Activated B cell treated with CpG ODN at 0.5 μM for 24 hours (primary cell): ENCODE measurements around the gene FOXC1. TPM values are rescaled to one million over a fixed set of nuclear protein-coding genes. Genes with fewer than 3 reads are reported as not detected.

Experiments used
- ATAC-seq: fragments of 200-7000 bp; cut with Tn5 transposase; one replicate; pipeline ENCODE4 v1.10.0; 2021; ENCODE audit warnings: low read depth, mild to moderate bottlenecking, moderate library complexity
- CTCF ChIA-PET: fragments of 350-600 bp; sonication (Branson Sonifier 250); formaldehyde crosslinking; loops from one replicate; lab custom pipeline; 2021; ENCODE audit warnings: antibody characterized with exemption; lab: Charles Lee
- POLR2A ChIA-PET: fragments of 350-600 bp; sonication (Branson Sonifier 250); formaldehyde crosslinking; loops from one replicate; lab custom pipeline; 2021; ENCODE audit warnings: antibody characterized with exemption; lab: Charles Lee
- DNase-seq: peaks from one replicate; pipeline ENCODE4 v3.0.0; 2022
- H3K27ac Mint-ChIP-seq: one replicate; pipeline ENCODE4 v1.8.0; 2020; ENCODE audit warnings: mixed read lengths
- H3K27me3 Mint-ChIP-seq: one replicate; pipeline ENCODE4 v1.8.0; 2021; ENCODE audit warnings: mixed read lengths
- H3K36me3 Mint-ChIP-seq: one replicate; pipeline ENCODE4 v1.8.0; 2021; ENCODE audit warnings: low read depth, mixed read lengths
- H3K4me1 Mint-ChIP-seq: one replicate; pipeline ENCODE4 v1.8.0; 2021; ENCODE audit warnings: mixed read lengths
- H3K4me3 Mint-ChIP-seq: one replicate; pipeline ENCODE4 v1.8.0; 2020; ENCODE audit warnings: mild to moderate bottlenecking, mixed read lengths
- H3K9me3 Mint-ChIP-seq: one replicate; pipeline ENCODE4 v1.8.0; 2020; ENCODE audit warnings: mixed read lengths
- intact Hi-C: fragments of 100-400 bp; cut with micrococcal nuclease; formaldehyde crosslinking; loops from one replicate; pipeline ENCODE4 v1.15.1; 2024
- total RNA-seq: library from RNA; stranded (reverse); gene quantifications from 2 replicates; pipeline ENCODE4 v1.2.3, GENCODE V29; 2022
- TF ChIP-seq, protein P1 (sequence below): fragments of 200-600 bp; IDR thresholded peaks from one replicate; pipeline ENCODE4 v1.8.0; 2022; ENCODE audit warnings: antibody characterized with exemption, mild to moderate bottlenecking

FOXC1 gene
- total RNA-seq, 1 donor from 2014 or later = 1.00 TPM

DNA sequence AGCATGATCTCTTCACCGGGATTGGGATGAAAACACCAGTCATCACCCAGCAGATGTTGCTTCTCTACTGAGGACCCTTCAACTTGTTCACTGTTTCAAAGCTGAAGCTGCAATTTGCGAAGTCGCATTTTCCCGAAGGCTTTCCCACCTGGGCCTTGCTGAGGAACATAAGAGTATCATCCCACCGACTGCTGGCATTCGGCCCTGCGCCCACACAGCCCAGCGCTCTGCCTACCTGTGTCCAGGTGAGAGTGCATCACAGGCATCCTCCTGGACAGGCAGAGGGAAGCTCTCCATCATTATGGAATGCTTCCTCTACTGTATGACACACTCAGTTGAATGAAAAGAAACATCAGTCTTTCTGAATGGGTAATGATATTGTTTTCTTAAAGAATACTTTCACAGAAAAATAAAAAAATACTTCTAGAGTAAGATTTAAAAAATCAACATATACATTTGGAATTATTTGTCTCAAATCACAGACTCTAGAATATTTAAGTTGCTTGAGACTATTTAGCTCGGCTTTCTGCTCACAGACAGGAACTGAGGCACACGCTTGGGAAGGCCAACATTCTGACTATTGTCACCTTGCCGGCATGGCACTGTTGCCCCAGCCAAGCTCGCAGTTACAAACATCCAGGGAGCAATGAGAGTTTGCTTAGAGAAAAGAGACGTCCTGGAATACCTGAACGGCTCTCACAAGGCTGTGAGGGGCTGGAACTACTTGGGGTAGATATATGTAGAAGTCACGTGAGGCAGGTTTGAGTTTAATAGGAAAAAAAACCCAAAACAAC lies 48.7 kb downstream of the FOXC1 start:
- H3K4me3 Mint-ChIP-seq = no peak overlapping the region
- TF ChIP-seq, protein P1, sequence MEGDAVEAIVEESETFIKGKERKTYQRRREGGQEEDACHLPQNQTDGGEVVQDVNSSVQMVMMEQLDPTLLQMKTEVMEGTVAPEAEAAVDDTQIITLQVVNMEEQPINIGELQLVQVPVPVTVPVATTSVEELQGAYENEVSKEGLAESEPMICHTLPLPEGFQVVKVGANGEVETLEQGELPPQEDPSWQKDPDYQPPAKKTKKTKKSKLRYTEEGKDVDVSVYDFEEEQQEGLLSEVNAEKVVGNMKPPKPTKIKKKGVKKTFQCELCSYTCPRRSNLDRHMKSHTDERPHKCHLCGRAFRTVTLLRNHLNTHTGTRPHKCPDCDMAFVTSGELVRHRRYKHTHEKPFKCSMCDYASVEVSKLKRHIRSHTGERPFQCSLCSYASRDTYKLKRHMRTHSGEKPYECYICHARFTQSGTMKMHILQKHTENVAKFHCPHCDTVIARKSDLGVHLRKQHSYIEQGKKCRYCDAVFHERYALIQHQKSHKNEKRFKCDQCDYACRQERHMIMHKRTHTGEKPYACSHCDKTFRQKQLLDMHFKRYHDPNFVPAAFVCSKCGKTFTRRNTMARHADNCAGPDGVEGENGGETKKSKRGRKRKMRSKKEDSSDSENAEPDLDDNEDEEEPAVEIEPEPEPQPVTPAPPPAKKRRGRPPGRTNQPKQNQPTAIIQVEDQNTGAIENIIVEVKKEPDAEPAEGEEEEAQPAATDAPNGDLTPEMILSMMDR = no peak
- H3K27me3 Mint-ChIP-seq = peaks cover 7% of the 10 kb centered on the region
- intact Hi-C loops = no loop called here
- no peaks in the 10 kb centered on the region for H3K9me3 Mint-ChIP-seq
- ChIA-PET POLR2A (no interaction called here), CTCF (no interaction called here)
- peaks cover 9% of the 10 kb centered on the region for H3K4me1 Mint-ChIP-seq
- DNase-seq (no peak), ATAC-seq (no peak)
- H3K27ac Mint-ChIP-seq = no peak overlapping the region
- peaks cover 9% of the 10 kb centered on the region for H3K36me3 Mint-ChIP-seq

DNA sequence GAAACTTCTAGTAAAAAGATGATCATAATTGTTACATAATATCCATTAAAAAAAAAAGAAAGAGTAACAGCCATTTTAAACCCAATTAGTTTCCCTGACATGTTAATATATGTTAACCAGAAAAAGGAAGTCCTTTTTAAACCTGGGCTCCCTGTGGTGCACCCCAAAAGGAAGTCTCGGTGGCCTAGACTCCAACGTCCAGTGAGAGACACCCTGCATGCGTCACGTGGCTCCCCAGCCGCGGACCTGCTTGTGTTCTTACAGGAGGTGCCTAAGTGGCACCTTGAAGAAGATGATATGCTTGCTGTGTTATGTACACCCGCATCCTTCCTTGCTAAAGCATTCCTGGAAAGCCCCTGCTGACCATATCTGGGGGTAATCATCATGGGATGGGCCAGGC lies 50.1 kb downstream of the FOXC1 start:
- H3K36me3 Mint-ChIP-seq = peaks cover 9% of the 10 kb centered on the region
- ChIA-PET CTCF (no interaction called here), POLR2A (interaction anchor here (0.6 kb wide), 1 partner anchor 31 kb away, joined by 4 read pairs; no protein-coding TSS in a partner anchor)

DNA sequence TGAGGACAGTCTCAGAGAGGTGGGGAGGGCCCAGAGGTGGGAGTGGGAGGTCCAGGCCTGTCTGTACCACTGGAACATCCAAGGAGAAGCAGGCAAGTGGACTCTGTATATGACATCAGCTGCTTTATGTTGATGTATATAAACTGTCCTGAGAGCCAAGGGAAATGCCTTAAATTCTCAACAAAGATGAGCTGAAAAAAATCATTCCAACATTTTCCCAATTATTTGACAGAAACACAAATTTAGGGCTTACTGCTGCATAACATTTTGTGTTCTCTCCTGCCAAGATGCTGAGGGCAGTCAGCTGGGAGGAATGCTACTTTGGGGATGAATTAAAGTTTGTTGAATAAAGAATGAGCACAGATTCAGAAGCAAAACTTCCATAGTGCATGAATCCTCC lies 52.8 kb downstream of the FOXC1 start:
- no peak for ATAC-seq
- Mint-ChIP-seq H3K9me3 (no peaks in the 10 kb centered on the region), H3K4me3 (no peak overlapping the region), H3K36me3 (peaks cover 9% of the 10 kb centered on the region), H3K4me1 (peaks cover 26% of the 10 kb centered on the region), H3K27me3 (peaks cover 7% of the 10 kb centered on the region), H3K27ac (no peak overlapping the region)
- intact Hi-C loops = no loop called here
- TF ChIP-seq, protein P1 = no peak
- CTCF ChIA-PET = interaction anchor here (1.2 kb wide), 1 partner anchor 442 kb away, joined by 3 read pairs; no protein-coding TSS in a partner anchor
- DNase-seq = no peak
- POLR2A ChIA-PET = no interaction called here

More for the DNA sequence above, 50.1 kb downstream of the FOXC1 start:
- Mint-ChIP-seq H3K27ac (no peak overlapping the region), H3K9me3 (no peaks in the 10 kb centered on the region), H3K4me1 (peaks cover 16% of the 10 kb centered on the region), H3K27me3 (peaks cover 7% of the 10 kb centered on the region), H3K4me3 (no peak overlapping the region)
- TF ChIP-seq, protein P1 = no peak
- no peak for ATAC-seq
- intact Hi-C loops = no loop called here
- DNase-seq = no peak

Other genes with a start within 250 kb of the FOXC1 start
- gene FOXF2, start 220.3 kb upstream of the FOXC1 start, total RNA-seq = not detected in 2 replicates